Measurements from ENCODE around the gene TNS1.

DNA sequence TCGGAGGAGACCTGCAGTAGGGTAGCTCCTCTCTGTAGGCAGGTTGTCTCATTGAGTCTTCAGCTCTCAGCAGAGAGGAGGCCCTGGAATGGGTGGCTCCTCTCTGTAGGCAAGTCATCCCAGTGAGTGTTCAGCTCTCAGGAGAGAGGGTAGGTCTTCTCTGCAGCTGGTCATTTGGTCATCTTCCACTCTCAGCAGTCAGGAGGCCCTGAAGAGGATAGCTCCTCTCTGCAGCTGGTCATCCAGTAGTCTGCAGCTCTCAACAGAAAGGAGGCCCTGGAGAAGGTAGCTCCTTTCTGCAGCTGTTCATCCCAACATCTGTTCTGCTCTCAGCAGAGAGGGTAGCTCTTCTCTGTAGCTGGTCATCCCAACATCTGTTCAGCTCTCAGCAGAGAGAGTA is 40.3 kb upstream of the TNS1 start:
- TF ChIP-seq, protein P1, sequence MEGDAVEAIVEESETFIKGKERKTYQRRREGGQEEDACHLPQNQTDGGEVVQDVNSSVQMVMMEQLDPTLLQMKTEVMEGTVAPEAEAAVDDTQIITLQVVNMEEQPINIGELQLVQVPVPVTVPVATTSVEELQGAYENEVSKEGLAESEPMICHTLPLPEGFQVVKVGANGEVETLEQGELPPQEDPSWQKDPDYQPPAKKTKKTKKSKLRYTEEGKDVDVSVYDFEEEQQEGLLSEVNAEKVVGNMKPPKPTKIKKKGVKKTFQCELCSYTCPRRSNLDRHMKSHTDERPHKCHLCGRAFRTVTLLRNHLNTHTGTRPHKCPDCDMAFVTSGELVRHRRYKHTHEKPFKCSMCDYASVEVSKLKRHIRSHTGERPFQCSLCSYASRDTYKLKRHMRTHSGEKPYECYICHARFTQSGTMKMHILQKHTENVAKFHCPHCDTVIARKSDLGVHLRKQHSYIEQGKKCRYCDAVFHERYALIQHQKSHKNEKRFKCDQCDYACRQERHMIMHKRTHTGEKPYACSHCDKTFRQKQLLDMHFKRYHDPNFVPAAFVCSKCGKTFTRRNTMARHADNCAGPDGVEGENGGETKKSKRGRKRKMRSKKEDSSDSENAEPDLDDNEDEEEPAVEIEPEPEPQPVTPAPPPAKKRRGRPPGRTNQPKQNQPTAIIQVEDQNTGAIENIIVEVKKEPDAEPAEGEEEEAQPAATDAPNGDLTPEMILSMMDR (IDR thresholded peaks at IDR 0.05; ENCODE audit: low read length), result no peak
- TF ChIP-seq EZH2phosphoT487 (IDR thresholded peaks at IDR 0.05; ENCODE audit: low read length), result no peak

All from MM.1S (cell line).